Left colon (tissue), 2 donors: ENCODE results near the gene BCORL1. TPM values are rescaled to one million over a fixed set of nuclear protein-coding genes. Genes with fewer than 3 reads are reported as not detected.
A peak's percentile ranks its signal among the peaks of the same experiment; 100 is the strongest.

Experiments used
- ATAC-seq: fragments of 200-7000 bp; cut with Tn5 transposase; one replicate; pipeline ENCODE4 v1.9.1; 2020; ENCODE audit warnings: mild to moderate bottlenecking, moderate library complexity
- DNase-seq, 2 donors: peaks; one replicate each; pipeline ENCODE4 v3.0.0-alpha.2; 2020
- intact Hi-C, 2 donors: fragments of 100-400 bp; cut with DNase I in 1 of 2; cut with micrococcal nuclease in 1 of 2; formaldehyde crosslinking; loops; one replicate each; pipeline versions ENCODE4 v1.11.2 to v1.14.0; 2022; cut with DNase I, micrococcal nuclease
- total RNA-seq, 2 donors: library from RNA; stranded (reverse); fragmentation: NEBNext Ultra II Directional; extraction: Animal tissue kit (Norgen Biotek cat#: 25700); gene quantifications; one replicate each; pipeline ENCODE4 v1.2.1, GENCODE V29; 2021
- donor health status: DM: no; HTN: no; CAD: no.
- donor health status: DM: yes; HTN: yes; CAD: no.

Gene BCORL1
- total RNA-seq, 2 donors from 2014 or later, result 10.6 to 12.2 TPM

DNA sequence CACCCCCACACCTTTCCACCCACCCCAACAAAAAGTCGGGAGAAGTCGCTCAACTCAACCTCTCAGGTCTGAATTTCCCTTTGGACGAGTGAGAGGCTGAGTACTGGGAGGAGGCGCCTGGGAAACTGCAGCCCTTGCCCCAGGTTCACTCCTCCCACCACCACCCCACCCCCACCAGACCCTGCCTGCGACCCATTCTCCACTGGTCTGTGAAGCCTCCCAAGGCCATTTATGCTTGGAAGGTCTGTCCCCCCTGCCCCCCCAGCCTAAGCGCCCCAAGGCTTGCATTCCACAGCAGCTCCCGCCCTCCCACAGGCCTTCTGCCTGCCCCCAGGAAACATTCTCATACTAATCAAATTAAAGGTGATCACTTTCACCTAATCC lies 100.7 kb downstream of the BCORL1 start:
- ATAC-seq (no peak), DNase-seq (no peak)
- intact Hi-C loops, result loop anchor here in 1 of 2 donors (10.0 kb wide), 1 partner anchor 102 kb away; no protein-coding TSS in a partner anchor

GRCh38 chrX:130083656-130084382 lies 101.4 kb downstream of the BCORL1 start:
- DNase-seq, result no peak

GRCh38 chrX:130084631-130085237 lies 102.3 kb downstream of the BCORL1 start:
- ATAC-seq (no peak), DNase-seq (no peak)
- intact Hi-C loops, result loop anchor here in 1 of 2 donors (10.0 kb wide), 1 partner anchor 100 kb away; no protein-coding TSS in a partner anchor

More at GRCh38 chrX:130083656-130084382, 101.4 kb downstream of the BCORL1 start:
- intact Hi-C loops, result loop anchor here in 1 of 2 donors (10.0 kb wide), 1 partner anchor 101 kb away; no protein-coding TSS in a partner anchor
- ATAC-seq, result no peak

GRCh38 chrX:130085551-130086446 lies 103.4 kb downstream of the BCORL1 start:
- intact Hi-C loops, result loop anchor here in 1 of 2 donors (10.0 kb wide), 1 partner anchor 99 kb away; no protein-coding TSS in a partner anchor
- no peak for ATAC-seq
- DNase-seq, result no peak

- intact Hi-C loops, result loop anchor here in 1 of 2 donors (10.0 kb wide), 1 partner anchor 98 kb away; no protein-coding TSS in a partner anchor
Observed at GRCh38 chrX:130086447-130087206, 104.2 kb downstream of the BCORL1 start.

GRCh38 chrX:130090364-130090763 lies 107.9 kb downstream of the BCORL1 start:
- DNase-seq (no peak), ATAC-seq (no peak)
- intact Hi-C loops, result no loop called here

More at GRCh38 chrX:130086447-130087206, 104.2 kb downstream of the BCORL1 start:
- ATAC-seq (peak; percentile 23), DNase-seq (peak in 1 of 2 donors; percentile 42)

DNA sequence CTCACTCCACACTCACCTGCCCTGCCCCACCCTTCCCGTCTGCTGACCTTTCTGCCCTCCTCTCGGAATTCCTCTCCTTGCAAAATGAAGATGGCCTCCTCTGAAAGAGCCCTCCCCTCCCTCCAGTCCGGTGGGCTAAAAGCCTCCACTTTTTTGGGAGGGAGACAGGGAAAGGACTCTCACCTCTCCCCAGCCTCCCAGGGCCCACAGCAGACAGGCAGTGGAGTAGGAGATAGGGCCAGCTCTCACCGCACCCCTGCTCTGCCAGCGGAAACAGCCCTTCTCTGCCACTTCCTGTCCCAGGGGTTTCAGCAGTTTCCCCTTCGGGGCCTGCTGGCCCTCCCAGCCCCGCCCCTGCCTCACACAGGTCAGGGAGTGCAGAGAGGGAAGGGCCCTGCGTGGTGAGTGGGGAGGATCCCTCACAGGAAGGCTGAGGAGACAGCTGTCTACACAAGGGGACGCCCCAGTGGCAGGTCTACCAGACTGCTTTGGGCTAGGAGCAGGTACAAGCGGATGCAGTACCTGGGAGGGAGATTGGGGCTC lies 109.6 kb downstream of the BCORL1 start:
- DNase-seq (peak; percentile 74 to 85), ATAC-seq (peak; percentile 82)
- intact Hi-C loops, result no loop called here

DNA sequence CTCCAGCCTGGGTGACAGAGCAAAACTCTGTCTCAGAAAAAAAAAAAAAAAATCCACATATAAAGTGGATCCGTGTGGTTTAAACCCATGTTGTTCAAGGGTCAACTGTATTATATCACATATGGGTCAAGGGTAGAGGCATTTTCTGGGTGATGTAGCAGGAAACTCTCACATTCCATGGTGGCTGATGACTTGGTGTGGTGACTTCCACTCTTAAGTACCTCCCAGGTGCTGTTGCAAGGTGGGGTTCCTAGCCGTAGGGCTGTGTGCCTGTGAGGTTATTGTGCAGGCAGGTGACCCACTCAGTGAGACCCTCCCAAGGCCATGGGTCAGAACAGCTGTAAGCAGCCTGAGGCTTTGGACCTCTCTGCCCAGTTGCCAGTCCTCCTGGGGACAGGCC lies 110.8 kb downstream of the BCORL1 start:
- DNase-seq (no peak), ATAC-seq (peak; percentile 28)
- intact Hi-C loops, result no loop called here

GRCh38 chrX:130094696-130095095 lies 112.3 kb downstream of the BCORL1 start:
- intact Hi-C loops, result no loop called here
- ATAC-seq, result no peak

GRCh38 chrX:130095249-130096030 lies 113.0 kb downstream of the BCORL1 start:
- intact Hi-C loops, result no loop called here
- ATAC-seq (peak; percentile 1), DNase-seq (no peak)

More at GRCh38 chrX:130094696-130095095, 112.3 kb downstream of the BCORL1 start:
- no peak for DNase-seq

DNA sequence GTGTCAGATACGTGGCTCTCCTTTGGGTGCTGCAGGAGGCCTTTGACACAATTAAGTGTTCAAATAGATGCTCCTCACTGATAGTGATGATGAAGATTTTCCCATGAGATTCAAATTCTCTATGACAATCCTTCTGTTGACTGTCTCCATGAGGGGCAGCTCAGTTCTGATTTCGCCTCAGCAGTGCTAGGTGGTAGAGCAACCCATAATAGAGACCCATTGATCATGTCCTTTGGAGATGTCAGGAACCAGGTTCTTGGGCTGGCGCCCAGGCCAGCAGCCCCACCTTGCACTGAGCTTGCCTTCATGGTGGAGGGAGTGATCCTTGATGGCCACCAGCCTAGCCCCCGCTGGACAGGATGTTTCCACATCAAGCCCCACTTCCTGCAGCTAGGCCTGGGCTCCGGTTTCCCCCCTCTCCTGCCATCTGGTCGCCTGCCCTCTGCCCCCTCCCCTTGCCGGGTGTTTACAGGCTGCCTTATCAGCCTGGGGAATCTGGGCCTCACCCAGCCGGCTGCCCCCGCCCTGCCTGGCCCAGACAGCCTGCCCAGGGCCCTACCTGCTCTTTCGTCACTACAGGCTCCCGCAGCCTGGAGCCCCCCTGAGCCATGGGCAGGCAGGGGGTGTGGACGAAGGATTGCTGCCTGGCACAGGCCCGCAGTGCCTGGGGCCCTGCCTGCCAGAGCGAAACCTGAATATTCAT lies 115.2 kb downstream of the BCORL1 start:
- DNase-seq (peak; percentile 71 to 75), ATAC-seq (peak; percentile 84)
- intact Hi-C loops, result no loop called here

DNA sequence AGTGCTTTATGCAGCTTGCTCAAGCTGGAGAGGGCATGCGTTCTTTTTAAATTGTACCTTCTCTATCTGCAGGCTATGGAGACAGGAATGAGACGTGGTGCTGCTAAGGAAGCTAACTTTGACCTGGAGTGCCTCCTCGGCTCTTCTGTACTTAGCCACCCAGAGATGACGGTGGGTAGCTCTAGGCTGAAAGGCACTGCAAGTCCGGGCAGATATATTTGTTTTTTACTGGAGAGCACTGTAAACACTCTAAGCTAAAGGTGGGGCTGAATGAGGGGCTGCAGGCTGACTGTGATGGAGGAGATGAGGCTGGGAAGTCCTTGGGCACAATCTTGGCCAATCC lies 115.7 kb downstream of the BCORL1 start:
- DNase-seq (no peak), ATAC-seq (peak; percentile 42)
- intact Hi-C loops, result no loop called here

- peak; percentile 61 to 68 for DNase-seq
- intact Hi-C loops, result no loop called here
- peak; percentile 64 for ATAC-seq
Observed at GRCh38 chrX:130100180-130100579, 117.7 kb downstream of the BCORL1 start.

GRCh38 chrX:130103605-130104004 lies 121.2 kb downstream of the BCORL1 start:
- ATAC-seq (no peak), DNase-seq (no peak)
- intact Hi-C loops, result no loop called here

DNA sequence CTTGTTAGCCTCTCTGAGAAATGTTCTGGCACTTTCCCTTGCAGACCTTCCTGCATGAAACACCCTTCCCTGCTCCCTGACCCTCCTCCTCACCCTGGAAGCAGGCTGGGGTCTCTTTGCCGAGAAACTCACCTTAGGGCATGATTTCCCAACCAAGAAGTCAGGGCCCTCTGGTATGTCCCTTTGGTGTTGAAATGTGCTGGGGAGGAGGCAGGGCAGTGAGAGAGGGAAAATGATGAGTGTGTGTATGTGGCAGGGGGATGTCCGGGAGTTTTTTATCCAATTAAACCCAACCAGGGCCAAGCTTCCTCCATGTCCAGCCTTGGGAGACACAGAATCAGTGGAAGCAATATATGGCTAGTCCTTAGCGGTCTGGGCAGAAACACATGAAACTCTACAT lies 122.8 kb downstream of the BCORL1 start:
- ATAC-seq (no peak), DNase-seq (no peak)
- intact Hi-C loops, result no loop called here

- DNase-seq, result peak in 1 of 2 donors; percentile 26
- ATAC-seq, result no peak
- intact Hi-C loops, result no loop called here
Observed at GRCh38 chrX:130106071-130106470, 123.6 kb downstream of the BCORL1 start.
